Effector CD4-positive, alpha-beta T cell (primary cell): Measurements from ENCODE around the gene TRIM56.
"Not testable (repeated sequence)": the region's sequence is repeated elsewhere in the genome, so short reads cannot be mapped to it uniquely, and the experiment has no call there.

ENCODE experiments used
- DNase-seq: peaks from one replicate; pipeline ENCODE4 v3.0.0-alpha.2; 2020

The TRIM56 gene

DNA sequence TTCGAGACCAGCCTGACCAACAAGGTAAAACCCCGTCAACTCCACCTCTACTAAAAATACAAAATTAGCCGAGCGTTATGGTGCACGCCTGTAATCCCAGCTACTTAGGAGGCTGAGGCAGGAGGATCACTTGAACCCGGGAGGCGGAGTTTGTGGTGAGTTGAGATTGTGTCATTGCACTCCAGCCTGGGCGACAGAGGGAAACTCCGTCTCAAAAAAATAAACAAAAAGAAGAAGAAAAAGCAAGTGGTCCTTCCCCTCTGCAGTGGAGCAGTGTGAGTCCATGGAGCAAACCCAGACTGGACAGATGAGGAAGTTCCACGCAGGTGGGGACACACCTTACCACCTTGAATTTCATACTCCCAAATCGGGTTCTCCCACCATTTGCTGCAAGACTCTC, 28.6 kb downstream of the TRIM56 start:
- DNase-seq: no peak

DNA sequence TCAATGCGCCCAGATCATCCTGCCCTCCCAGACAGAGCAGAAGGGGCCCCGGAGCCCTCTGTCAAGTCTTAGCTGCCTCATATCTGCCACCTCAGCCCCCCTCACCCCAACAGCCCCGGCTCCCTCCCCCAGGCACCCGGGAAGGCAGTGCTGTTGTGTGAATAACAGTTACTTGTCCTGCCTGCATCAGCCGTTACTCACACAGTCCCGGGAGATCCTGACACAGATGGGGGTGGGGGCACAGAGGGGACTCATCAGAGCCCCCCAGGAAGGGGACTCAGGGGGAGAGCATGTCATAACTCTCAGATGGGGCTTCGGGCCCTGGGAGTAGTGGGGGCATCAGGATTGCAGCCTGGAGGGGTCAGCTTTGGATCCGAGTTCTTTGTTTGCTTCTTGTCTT, 29.2 kb downstream of the TRIM56 start:
- DNase-seq: no peak

DNA sequence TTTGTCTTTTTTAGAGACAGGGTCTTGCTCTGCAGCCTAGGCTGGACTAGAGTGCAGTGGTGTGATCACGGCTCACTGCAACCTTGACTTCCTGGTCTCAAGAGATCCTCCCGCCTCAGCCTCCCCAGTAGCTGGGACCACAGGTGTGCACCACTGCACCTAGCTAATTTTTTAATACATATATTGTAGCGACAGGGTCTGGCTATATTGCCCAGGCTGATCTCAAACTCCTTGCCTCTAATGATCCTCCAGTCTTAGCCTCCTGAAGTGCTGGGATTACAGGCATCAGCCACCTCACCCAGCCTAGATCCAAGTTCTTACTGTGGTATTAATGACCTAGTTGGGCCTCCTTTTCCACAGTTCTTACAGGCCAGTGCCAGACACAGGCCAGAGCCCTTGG, 29.9 kb downstream of the TRIM56 start:
- DNase-seq: no peak

DNA sequence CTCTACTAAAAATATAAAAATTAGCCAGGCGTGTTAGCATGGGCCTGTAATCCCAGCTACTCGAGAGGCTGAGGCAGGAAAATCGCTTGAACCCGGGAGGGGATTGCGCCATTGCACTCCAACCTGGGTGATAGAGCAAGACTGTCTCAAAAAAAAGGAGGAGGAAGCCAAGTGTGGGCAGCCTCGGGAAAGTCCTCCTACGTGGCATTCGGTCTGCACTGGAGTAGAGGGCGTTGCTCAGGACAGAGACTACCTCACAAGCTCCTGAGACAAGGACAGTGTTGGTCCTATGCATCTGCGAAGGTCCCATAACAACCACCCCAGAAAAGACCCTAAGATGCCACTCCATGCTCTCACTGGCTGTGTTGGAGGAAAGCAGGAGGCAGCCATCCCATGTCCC, 31.6 kb downstream of the TRIM56 start:
- no peak for DNase-seq

DNA sequence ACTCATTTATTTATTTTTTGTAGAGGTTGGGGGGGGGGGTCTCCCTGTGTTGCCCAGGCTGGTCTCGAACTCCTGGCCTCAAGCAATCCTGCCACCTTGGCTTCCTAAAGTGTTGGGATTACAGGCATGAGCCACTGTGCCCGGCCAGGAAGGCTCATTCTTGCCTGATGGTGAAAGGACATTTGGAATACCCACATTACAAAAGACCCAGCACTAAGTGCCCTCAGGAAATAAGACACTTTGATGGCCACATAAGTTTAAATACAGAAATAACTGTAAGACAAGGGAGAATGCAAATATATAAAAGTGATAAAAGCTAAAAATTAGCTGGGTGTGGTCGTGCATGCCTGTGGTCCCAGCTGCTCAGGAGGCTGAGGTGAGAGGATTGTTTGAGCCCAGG, 33.6 kb downstream of the TRIM56 start:
- DNase-seq: no peak

DNA sequence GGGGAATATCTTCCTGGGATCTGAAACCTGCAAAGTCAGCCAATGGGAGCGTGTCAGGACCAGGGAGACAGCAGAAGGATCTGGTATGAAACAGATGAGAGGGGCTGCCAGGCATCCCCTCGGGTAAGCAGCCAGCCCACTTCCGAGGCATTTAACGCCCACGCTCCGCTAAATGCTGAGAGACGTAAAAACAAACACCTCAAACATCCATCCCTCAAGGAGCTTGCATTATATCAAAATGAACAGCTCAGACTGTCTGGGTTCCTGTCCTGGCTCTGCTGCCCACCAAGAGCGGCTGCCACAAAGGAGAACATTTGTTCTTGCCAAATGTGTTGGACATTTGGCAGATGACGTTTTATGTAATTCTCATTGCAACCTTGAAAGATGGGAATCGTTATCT, 34.6 kb downstream of the TRIM56 start:
- DNase-seq: no peak

DNA sequence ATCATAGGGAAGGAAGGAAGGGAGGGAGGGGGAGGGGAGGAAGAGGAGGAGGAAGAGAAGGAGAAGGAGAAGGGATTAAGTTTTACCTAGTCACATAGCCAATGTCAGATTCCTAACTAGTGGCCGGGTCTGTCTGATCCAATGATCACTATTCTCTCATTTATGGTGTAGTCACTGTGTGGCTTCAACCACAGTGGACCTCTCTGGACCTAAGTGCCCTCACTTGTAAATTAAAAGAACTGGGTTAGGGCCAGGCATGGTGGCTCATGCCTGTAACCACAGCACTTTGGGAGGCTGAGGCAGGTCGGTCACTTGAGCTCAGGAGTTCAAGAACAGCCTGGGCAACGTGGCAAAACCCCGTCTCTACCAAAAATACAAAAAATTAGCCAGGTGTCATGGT, 35.0 kb downstream of the TRIM56 start:
- no peak for DNase-seq

- DNase-seq: not testable (repeated sequence)
These were observed 36.3 kb downstream of the TRIM56 start for GRCh38 chr7:101121631-101121990.

DNA sequence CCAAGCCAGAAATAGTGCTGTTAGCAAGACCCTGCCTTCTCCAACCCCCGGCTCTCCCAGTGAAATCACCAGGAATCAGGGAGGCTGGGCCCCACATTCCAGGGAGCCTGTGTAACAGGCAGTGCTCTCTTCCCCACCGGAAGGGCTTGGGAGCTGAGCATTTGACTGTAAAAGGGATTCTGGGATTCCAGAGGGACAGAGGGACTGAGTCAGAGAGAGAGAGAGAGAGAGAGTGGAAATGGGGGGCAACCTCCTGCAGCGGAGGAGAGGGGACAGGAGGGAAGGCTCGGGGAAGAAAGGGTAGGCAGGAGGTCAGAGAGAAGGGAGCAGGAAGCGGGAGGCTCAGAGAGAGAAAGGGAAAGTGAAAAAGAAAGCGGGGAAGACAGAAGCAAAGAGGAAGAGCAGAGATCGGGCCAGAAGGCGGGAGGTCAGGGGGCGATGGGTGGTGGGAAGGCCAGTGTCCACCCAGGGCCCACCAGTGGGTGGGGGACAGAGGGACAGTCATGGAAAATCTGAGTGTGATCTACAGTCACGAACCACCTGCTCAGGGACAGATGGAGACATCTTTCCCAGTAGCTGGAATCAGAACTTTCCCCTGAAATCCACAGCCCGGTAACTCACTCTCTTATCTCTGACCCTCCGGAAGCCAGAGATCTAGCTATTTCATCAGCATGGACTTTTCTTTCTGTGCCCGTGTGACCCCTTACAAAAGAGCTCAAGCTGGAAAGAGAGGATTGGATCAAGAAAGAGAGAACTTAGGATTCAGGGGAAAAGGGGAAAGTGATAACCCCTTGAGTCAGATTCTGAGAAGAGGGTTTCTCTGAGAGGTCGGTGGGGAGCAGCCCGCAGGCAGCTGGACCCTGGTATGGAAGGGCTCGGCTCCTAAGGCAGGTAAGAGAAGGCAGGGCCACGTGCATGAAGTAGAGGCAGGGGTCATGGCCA, 37.0 kb downstream of the TRIM56 start:
- DNase-seq: no peak

- no peak for DNase-seq
These were observed 37.8 kb downstream of the TRIM56 start for GRCh38 chr7:101122933-101123702.

DNA sequence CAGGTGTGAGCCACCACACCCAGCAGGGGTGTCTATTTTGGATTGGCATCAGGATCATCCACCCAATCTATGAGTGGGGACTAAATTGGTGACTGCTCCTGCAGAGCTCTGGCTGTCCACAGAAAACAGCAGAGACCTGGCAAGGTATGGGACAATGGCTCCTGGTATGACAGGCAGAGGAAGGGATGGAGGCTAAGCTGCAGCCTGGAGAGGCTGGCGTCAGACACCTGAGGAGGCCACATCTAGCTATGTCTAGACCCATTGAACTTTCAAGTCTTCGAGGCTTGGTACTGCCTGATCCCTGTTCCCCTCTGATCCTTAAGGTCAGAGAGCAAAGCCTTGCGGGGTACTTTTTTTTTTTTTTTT, 38.4 kb downstream of the TRIM56 start:
- DNase-seq: no peak

- DNase-seq: no peak
These were observed 39.2 kb downstream of the TRIM56 start for GRCh38 chr7:101124376-101125056.

DNA sequence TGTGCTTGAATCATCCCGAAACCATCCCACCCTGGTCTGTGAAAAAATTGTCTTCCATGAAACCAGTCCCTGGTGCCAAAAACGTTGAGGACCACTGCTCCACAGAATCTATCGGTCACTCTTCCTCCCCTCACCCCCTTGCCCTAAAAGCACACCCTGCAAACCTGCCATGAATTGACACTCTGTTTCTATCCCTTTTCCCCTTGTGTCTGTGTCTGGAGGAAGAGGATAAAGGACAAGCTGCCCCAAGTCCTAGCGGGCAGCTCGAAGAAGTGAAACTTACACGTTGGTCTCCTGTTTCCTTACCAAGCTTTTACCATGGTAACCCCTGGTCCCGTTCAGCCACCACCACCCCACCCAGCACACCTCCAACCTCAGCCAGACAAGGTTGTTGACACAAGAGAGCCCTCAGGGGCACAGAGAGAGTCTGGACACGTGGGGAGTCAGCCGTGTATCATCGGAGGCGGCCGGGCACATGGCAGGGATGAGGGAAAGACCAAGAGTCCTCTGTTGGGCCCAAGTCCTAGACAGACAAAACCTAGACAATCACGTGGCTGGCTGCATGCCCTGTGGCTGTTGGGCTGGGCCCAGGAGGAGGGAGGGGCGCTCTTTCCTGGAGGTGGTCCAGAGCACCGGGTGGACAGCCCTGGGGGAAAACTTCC, 40.8 kb downstream of the TRIM56 start:
- DNase-seq: no peak

GRCh38 chr7:101126651-101127459, 41.6 kb downstream of the TRIM56 start, which contains the start of gene SERPINE1:
TSS of gene SERPINE1 (plus strand) at chr7:101127104. CDS start at chr7:101128394, 1,290 bp downstream.
- DNase-seq: peak; percentile 9

DNA sequence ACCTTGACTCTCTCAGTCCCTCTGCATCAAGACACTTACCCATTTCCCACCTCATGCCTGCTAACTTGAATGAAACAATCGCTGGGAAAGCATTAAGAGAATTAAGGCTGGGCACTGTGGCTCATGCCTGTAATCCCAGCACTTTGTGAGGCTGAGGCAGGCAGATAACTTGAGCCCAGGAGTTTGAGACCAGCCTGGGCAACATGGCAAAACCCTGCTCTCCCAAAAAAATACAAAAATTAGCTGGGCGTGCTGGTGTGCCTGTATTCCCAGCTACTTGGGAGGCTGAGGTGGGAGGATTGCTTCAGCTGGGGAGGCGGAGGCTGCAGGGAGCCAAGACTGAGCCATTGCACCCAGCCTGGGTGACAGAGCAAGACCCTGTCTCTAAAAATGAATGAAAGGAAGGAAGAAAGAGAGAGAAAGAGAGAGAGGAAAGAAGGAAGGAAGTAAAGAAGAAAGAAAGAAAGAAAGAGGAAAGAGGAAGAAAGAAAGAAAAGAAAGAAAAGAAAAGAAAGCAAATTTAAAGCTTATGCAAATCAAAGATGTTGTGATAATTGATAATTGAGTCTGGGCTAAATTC, 42.3 kb downstream of the TRIM56 start:
- DNase-seq: no peak

DNA sequence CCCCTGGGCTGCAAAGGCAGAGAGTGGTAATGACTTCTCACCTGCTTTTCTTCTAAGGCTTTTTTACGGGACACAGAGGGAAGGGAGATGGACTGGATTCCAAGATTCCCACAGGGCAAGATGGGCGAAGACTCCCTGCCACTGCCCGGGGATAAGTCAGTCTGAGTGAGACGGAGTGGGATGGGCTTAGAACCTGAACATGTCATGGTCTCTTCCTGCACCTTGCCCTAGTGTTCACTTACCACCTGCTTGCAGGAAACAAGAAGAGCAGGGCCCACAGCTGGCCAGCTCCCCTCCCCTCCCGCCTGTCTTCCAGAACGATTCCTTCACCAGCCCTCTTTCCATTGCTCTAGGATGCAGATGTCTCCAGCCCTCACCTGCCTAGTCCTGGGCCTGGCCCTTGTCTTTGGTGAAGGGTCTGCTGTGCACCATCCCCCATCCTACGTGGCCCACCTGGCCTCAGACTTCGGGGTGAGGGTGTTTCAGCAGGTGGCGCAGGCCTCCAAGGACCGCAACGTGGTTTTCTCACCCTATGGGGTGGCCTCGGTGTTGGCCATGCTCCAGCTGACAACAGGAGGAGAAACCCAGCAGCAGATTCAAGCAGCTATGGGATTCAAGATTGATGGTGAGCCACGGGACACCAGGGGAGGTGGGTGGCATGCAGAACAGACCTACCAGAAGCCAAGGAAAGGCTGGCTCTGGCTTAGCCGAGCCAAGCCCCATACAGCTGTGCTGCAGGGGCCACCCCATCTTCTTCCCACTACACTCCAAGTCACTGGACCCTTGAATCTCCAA, 43.0 kb downstream of the TRIM56 start:
- no peak for DNase-seq

DNA sequence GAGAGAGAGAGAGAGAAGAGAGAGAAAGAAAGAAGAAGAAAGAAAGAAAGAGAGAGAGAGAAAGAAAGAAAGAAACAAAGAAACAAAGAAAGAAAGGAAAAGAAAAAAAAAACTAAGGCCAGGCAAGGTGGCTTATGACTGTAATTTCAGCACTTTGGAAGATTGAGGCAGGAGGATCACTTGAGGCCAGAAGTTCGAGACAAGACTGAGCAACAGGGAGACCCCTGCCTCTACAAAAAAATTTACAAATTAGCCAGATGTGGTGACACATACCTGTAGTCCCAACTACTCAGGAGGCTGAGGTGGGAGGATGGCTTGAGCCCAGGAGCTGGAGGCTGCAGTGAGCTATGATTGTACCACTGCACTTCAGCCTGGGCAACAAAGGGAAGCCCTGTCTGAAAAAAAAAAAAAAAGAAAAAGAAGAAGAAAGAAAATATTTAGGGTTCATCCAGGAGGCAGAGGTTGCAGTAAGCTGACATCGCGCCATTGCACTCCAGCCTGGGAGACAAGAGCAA, 44.4 kb downstream of the TRIM56 start:
- no peak for DNase-seq

DNA sequence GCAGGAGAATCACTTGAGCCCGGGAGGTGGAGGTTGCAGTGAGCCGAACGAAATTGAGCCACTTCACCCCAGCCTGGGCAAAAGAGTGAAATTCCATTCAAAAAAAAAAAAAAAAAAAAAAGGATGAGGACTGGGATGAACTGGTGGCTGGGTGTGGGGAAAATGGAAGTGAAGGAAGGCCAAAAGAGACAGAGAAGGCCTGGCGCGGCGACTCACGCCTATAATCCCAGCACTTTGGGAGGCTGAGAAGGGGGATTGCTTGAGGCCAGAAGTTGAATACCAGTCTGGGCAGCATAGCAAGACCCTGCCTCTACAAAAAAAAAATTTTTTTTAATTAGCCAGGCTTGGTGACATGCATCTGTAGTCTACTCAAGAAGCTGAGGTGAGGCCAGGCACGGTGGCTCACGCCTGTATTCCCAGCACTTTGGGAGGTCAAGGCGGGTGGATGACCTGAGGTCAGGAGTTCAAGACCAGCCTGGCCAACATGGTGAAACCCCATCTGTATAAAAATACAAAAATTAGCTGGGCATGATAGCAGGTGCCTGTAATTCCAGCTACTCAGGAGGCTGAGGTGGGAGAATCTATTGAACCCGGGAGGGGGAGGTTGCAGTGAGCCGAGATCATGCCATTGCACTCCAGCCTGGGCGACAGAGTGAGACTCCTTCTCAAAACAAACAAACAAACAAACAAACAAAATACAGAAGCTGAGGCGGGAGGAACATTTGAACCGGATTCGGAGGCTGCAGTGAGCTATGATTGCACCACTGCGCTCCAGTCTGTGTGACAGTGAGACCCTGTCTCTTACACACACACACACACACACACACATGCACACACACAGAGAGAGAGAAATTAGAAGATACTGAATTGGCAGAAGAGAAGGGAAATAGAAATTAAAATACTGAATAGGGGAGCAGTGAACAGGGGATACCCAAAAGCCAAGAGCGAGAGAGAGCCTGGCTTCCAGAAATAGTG, 47.6 kb downstream of the TRIM56 start:
- DNase-seq: not testable (repeated sequence)
